Measurements from ENCODE around the gene MYDGF. TPM values are rescaled to one million over a fixed set of nuclear protein-coding genes. Genes with fewer than 3 reads are reported as not detected.

The MYDGF gene
- total RNA-seq, 2 experiments from 2014 or later, result 73.3 to 77.3 TPM

GRCh38 chr19:4673216-4673615 is 3.1 kb upstream of the MYDGF start:
- Histone ChIP-seq H3K4me2 (ENCODE audit: low read length) (no peak overlapping the region), H3K36me3 (ENCODE audit: insufficient read depth, low read length) (peaks cover 20% of the 10 kb centered on the region; the same call in 1 of the 2 replicates), H2AFZ (ENCODE audit: low read length) (no peak overlapping the region), H3K4me3 (ENCODE audit: low read depth, low read length, poor library complexity, severe bottlenecking) (no peak overlapping the region), H3K9me2 (ENCODE audit: insufficient read depth, low read length) (no peaks in the 10 kb centered on the region), H3K27ac (ENCODE audit: low read depth, low read length, poor library complexity, severe bottlenecking) (no peak overlapping the region), H3K4me1 (ENCODE audit: insufficient read depth, low read length, poor library complexity, severe bottlenecking) (peaks cover 7% of the 10 kb centered on the region), H3K79me2 (ENCODE audit: insufficient read depth, low read depth, low read length) (peaks cover 17% of the 10 kb centered on the region), H3K9me3 (ENCODE audit: low read length) (no peaks in the 10 kb centered on the region), H4K20me1 (ENCODE audit: insufficient read depth, low read length) (no peaks in the 10 kb centered on the region)
- intact Hi-C loops (cut with micrococcal nuclease; ENCODE audit: unreplicated experiment), result no loop called here
- no peak for DNase-seq (ENCODE audit: low spot score)
- TF ChIP-seq EZH2phosphoT487 (IDR thresholded peaks at IDR 0.05; ENCODE audit: borderline replicate concordance, low read depth, low read length) (no peak), CTCF (conservative IDR thresholded peaks at IDR 0.05; ENCODE audit: low read length) (no peak)
- CTCF ChIA-PET (ENCODE audit: unreplicated experiment), result no interaction called here
- no TSS peak for BruUV-seq (replicated peaks)
- POLR2A ChIA-PET, result interaction anchor here (0.7 kb wide), 1 partner anchor 320 kb away, joined by 6 read pairs; no protein-coding TSS in a partner anchor

GRCh38 chr19:4671185-4671851 is 1.2 kb upstream of the MYDGF start:
- H3K36me3 ChIP-seq (ENCODE audit: insufficient read depth, low read length), result peaks cover 28% of the 10 kb centered on the region
- peak overlapping the region; percentile 15 for H3K27ac ChIP-seq (ENCODE audit: low read depth, low read length, poor library complexity, severe bottlenecking)
- BruUV-seq (replicated peaks), result no TSS peak
- TF ChIP-seq CTCF (conservative IDR thresholded peaks at IDR 0.05; ENCODE audit: low read length) (no peak), EZH2phosphoT487 (IDR thresholded peaks at IDR 0.05; ENCODE audit: borderline replicate concordance, low read depth, low read length) (no peak)
- H3K4me2 ChIP-seq (ENCODE audit: low read length), result no peak overlapping the region
- H3K79me2 ChIP-seq (ENCODE audit: insufficient read depth, low read depth, low read length), result peaks cover 17% of the 10 kb centered on the region
- no peak overlapping the region for H2AFZ ChIP-seq (ENCODE audit: low read length)
- no peaks in the 10 kb centered on the region for H3K9me3 ChIP-seq (ENCODE audit: low read length)
- POLR2A ChIA-PET, result interaction anchor here (0.7 kb wide), 1 partner anchor 16 kb away, joined by 3 read pairs; no protein-coding TSS in a partner anchor
- H3K4me1 ChIP-seq (ENCODE audit: insufficient read depth, low read length, poor library complexity, severe bottlenecking), result peaks cover 7% of the 10 kb centered on the region
- no peaks in the 10 kb centered on the region for H4K20me1 ChIP-seq (ENCODE audit: insufficient read depth, low read length)
- no peaks in the 10 kb centered on the region for H3K9me2 ChIP-seq (ENCODE audit: insufficient read depth, low read length)
- no peak overlapping the region for H3K4me3 ChIP-seq (ENCODE audit: low read depth, low read length, poor library complexity, severe bottlenecking)
- DNase-seq (ENCODE audit: low spot score), result no peak
- CTCF ChIA-PET (ENCODE audit: unreplicated experiment), result no interaction called here
- intact Hi-C loops (cut with micrococcal nuclease; ENCODE audit: unreplicated experiment), result no loop called here

- POLR2A ChIA-PET, result interaction anchor here (0.7 to 1.0 kb wide), 2 partner anchors 13 to 1164 kb away, joined by 3 to 4 read pairs; partner anchors contain the start of gene DOHH
- Histone ChIP-seq H4K20me1 (ENCODE audit: insufficient read depth, low read length) (no peaks in the 10 kb centered on the region), H3K4me3 (ENCODE audit: low read depth, low read length, poor library complexity, severe bottlenecking) (no peak overlapping the region), H3K27ac (ENCODE audit: low read depth, low read length, poor library complexity, severe bottlenecking) (no peak overlapping the region), H3K9me3 (ENCODE audit: low read length) (no peaks in the 10 kb centered on the region), H3K79me2 (ENCODE audit: insufficient read depth, low read depth, low read length) (peaks cover 14% of the 10 kb centered on the region), H2AFZ (ENCODE audit: low read length) (no peak overlapping the region), H3K36me3 (ENCODE audit: insufficient read depth, low read length) (peaks cover 75% of the 10 kb centered on the region), H3K9me2 (ENCODE audit: insufficient read depth, low read length) (no peaks in the 10 kb centered on the region), H3K4me1 (ENCODE audit: insufficient read depth, low read length, poor library complexity, severe bottlenecking) (peaks cover 7% of the 10 kb centered on the region), H3K4me2 (ENCODE audit: low read length) (no peak overlapping the region)
- intact Hi-C loops (cut with micrococcal nuclease; ENCODE audit: unreplicated experiment), result no loop called here
- CTCF ChIA-PET (ENCODE audit: unreplicated experiment), result no interaction called here
- no TSS peak for BruUV-seq (replicated peaks)
- TF ChIP-seq CTCF (conservative IDR thresholded peaks at IDR 0.05; ENCODE audit: low read length), result no peak
- TF ChIP-seq EZH2phosphoT487 (IDR thresholded peaks at IDR 0.05; ENCODE audit: borderline replicate concordance, low read depth, low read length), result no peak
- no peak for DNase-seq (ENCODE audit: low spot score)
Observed at GRCh38 chr19:4664642-4665041, 5.5 kb downstream of the MYDGF start.
